Stimulated activated CD4-positive, alpha-beta T cell treated with anti-CD3 and anti-CD28 coated beads, Interleukin-15, amount 100 ng/mL, for 48 hours (primary cell): Measurements from ENCODE around the gene CLCN4.

ENCODE experiments used
- DNase-seq, 2 donors: peaks; one replicate each; pipeline ENCODE4 v3.0.0-alpha.2; 2020; ENCODE audit warnings: low read depth in 2 of 2

The CLCN4 gene

GRCh38 chrX:10129229-10129628, 27.5 kb upstream of the CLCN4 start:
- no peak for DNase-seq

- no peak for DNase-seq
Measured at GRCh38 chrX:10130354-10130753, 26.4 kb upstream of the CLCN4 start.

GRCh38 chrX:10133980-10134676, 22.6 kb upstream of the CLCN4 start:
- DNase-seq = no peak

- no peak for DNase-seq
Measured at GRCh38 chrX:10134921-10135320, 21.9 kb upstream of the CLCN4 start.

- DNase-seq = no peak
Measured at GRCh38 chrX:10135561-10136399, 21.0 kb upstream of the CLCN4 start.

GRCh38 chrX:10138726-10139125, 18.0 kb upstream of the CLCN4 start:
- DNase-seq = no peak

- no peak for DNase-seq
Measured at GRCh38 chrX:10140264-10140663, 16.5 kb upstream of the CLCN4 start.

GRCh38 chrX:10142041-10142599, 14.7 kb upstream of the CLCN4 start:
- DNase-seq = no peak

GRCh38 chrX:10143071-10143983, 13.4 kb upstream of the CLCN4 start:
- no peak for DNase-seq

GRCh38 chrX:10146346-10146745, 10.4 kb upstream of the CLCN4 start:
- DNase-seq = no peak

- no peak for DNase-seq
Measured at GRCh38 chrX:10152086-10152485, 4.7 kb upstream of the CLCN4 start.

- no peak for DNase-seq
Measured at GRCh38 chrX:10155137-10155536, 1.6 kb upstream of the CLCN4 start.

GRCh38 chrX:10157032-10157341, 212 bp downstream of the CLCN4 start:
- DNase-seq = no peak

GRCh38 chrX:10157543-10157942, 768 bp downstream of the CLCN4 start:
- DNase-seq = no peak

- DNase-seq = no peak
Measured at GRCh38 chrX:10158279-10159144, 1.7 kb downstream of the CLCN4 start.

- DNase-seq = no peak
Measured at GRCh38 chrX:10159145-10159468, 2.3 kb downstream of the CLCN4 start.

- no peak for DNase-seq
Measured at GRCh38 chrX:10160211-10160610, 3.4 kb downstream of the CLCN4 start.

- DNase-seq = no peak
Measured at GRCh38 chrX:10163031-10163430, 6.3 kb downstream of the CLCN4 start.

- DNase-seq = no peak
Measured at GRCh38 chrX:10164879-10165278, 8.1 kb downstream of the CLCN4 start.

GRCh38 chrX:10165580-10166247, 8.9 kb downstream of the CLCN4 start:
- no peak for DNase-seq

- no peak for DNase-seq
Measured at GRCh38 chrX:10166248-10166716, 9.5 kb downstream of the CLCN4 start.
